Calu3 (cell line): ENCODE measurements around the gene SERPINA4. TPM values are rescaled to one million over a fixed set of nuclear protein-coding genes. Genes with fewer than 3 reads are reported as not detected.

Experiments
- BruUV-seq: library from RNA; stranded (reverse); fragments of 400-500 nt; replicated peaks from 2 replicates; lab custom pipeline; 2021; lab: Mats Ljungman, UMichigan
- CTCF ChIA-PET: fragments of 300-600 bp; sonication (Branson Sonifier 250); formaldehyde crosslinking; loops from one replicate; lab custom pipeline; 2022; ENCODE audit warnings: antibody characterized with exemption; lab: Charles Lee
- DNase-seq: peaks from one replicate; pipeline ENCODE4 v3.0.0; 2022
- H3K27ac Mint-ChIP-seq: one replicate; pipeline ENCODE4 v1.8.0; 2022; ENCODE audit warnings: mixed read lengths; ENCODE audit not compliant: unreplicated experiment
- H3K27me3 Mint-ChIP-seq: one replicate; pipeline ENCODE4 v1.8.0; 2022; ENCODE audit warnings: mixed read lengths; ENCODE audit not compliant: unreplicated experiment
- H3K36me3 Mint-ChIP-seq: one replicate; pipeline ENCODE4 v1.8.0; 2022; ENCODE audit warnings: mild to moderate bottlenecking, moderate library complexity, mixed read lengths; ENCODE audit not compliant: insufficient read depth, unreplicated experiment
- H3K4me1 Mint-ChIP-seq: one replicate; pipeline ENCODE4 v1.8.0; 2022; ENCODE audit warnings: mild to moderate bottlenecking, low read depth, mixed read lengths; ENCODE audit not compliant: unreplicated experiment
- H3K4me3 Mint-ChIP-seq: one replicate; pipeline ENCODE4 v1.8.0; 2022; ENCODE audit warnings: mild to moderate bottlenecking, low read depth, moderate library complexity, mixed read lengths; ENCODE audit not compliant: unreplicated experiment
- H3K9me3 Mint-ChIP-seq: one replicate; pipeline ENCODE4 v1.8.0; 2022; ENCODE audit warnings: low read depth, mixed read lengths; ENCODE audit not compliant: unreplicated experiment
- CTCF ChIP-seq: fragments of 200-600 bp; IDR thresholded peaks from one replicate; pipeline ENCODE4 v1.8.0; 2022; ENCODE audit warnings: antibody characterized with exemption; ENCODE audit not compliant: unreplicated experiment
- intact Hi-C: fragments of 100-400 bp; cut with micrococcal nuclease; formaldehyde crosslinking; loops from one replicate; pipeline ENCODE4 v1.10.0; 2022; ENCODE audit not compliant: unreplicated experiment
- total RNA-seq: library from RNA; stranded (reverse); gene quantifications from 2 replicates; pipeline ENCODE4 v1.2.3, GENCODE V29; 2022

SERPINA4 gene
- total RNA-seq, 1 experiment from 2014 or later: 9.8 TPM

GRCh38 chr14:94547726-94548125 lies 13.5 kb upstream of the SERPINA4 start:
- TF ChIP-seq CTCF: no peak
- CTCF ChIA-PET: no interaction called here
- intact Hi-C loops: no loop called here
- Mint-ChIP-seq H3K9me3 (peaks cover 10% of the 10 kb centered on the region), H3K27me3 (no peaks in the 10 kb centered on the region), H3K36me3 (peaks cover 10% of the 10 kb centered on the region), H3K4me1 (peaks cover under 1% of the 10 kb centered on the region), H3K27ac (no peak overlapping the region), H3K4me3 (no peak overlapping the region)
- DNase-seq: no peak
- BruUV-seq: no TSS peak

DNA sequence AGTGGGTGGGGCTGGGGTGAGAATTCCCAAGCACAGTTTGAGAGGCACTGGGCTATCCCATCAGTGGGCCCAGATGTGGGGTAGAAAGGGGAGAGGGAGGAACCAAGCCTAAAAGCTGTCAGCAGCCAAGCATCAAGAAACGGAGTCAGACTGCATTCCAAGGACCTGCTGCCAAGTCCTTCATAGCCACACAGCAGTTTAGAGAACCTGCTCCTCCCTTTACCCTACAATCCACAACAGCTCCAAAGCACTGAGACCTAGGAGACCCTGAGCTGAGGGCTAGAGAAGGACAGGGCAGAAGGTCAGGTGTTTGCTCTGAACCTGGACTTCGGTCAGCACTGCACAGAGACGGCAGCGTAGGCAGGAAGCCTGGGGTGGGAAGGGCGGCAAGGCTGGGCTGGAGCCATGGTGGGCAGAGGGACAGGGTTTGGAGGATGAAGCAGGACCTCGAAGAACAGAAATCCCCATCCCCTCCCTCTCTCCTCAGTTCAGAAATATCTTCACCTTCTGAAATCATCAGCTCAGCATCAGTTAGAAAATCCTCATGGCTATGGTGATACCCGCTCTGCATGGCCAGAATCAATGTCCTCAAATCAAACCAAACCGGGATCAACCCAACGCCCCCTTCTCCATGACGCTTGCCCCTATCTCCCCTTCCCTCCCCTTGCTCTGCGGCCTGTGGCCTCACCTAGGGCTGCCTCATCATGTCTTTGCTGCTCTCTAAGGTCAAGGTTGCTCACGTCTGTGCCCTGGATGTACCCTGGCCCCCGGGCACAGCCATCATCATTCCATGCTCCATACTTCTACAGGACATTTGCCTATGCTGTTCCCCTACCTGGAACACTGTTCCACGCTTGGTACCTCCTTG lies 12.9 kb upstream of the SERPINA4 start:
- TF ChIP-seq CTCF: no peak
- Mint-ChIP-seq H3K9me3 (peaks cover 12% of the 10 kb centered on the region), H3K27me3 (no peaks in the 10 kb centered on the region), H3K4me1 (no peaks in the 10 kb centered on the region), H3K4me3 (no peak overlapping the region), H3K27ac (no peak overlapping the region), H3K36me3 (peaks cover 10% of the 10 kb centered on the region)
- no peak for DNase-seq
- BruUV-seq: no TSS peak
- CTCF ChIA-PET: interaction anchor here (0.6 to 1.2 kb wide), 6 partner anchors 9 to 224 kb away, joined by 3 to 11 read pairs (median 5); no protein-coding TSS in a partner anchor
- intact Hi-C loops: no loop called here

DNA sequence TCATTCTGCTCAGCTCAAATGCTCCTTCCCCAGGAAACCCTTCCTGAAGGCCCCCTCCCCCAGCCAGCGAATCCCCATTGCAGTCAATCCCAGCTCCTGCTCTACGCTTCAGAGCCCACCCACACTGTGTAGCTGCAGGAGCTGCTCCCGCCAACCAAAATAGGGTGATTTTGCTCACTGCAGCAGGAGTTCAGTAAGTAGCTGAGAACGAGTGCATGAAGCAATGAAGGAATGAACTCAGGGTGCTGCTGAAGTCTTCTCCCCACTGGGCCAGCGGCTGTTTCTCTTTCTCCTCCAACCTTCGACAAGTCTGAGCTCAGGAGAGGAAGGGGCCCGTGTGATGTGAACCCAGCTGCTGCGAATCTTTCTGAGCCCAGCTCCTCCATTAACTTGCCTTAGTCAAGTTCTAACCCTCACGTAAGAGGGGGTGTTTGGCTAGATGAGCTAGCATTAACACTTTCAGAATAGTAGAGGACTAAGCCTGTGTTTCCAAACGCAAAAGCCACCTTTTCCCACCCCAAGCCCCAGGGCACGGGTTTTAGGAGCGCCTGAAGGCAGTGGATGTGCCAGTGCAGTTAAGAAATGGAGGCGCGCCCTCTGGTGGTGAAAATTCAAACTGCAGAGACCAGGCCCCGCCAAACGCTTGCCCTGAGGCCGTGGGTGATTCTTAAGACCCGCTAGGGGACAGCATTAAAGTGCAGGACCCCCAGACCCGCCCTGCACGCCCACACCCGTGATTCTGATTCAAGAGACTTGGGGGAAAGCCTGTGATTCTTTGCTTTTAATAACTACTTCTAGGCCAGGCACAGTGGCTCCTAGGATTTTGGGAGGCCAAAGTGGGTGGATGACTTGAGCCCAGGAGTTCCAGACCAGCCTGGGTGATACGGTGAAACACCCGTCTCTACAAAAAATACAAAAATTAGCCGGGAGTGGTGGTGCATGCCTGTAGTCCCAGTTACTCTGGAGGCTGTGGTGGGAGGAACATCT lies 11.9 kb upstream of the SERPINA4 start:
- Mint-ChIP-seq H3K36me3 (peaks cover 10% of the 10 kb centered on the region), H3K4me1 (no peaks in the 10 kb centered on the region), H3K9me3 (peaks cover 16% of the 10 kb centered on the region), H3K27me3 (no peaks in the 10 kb centered on the region), H3K4me3 (no peak overlapping the region), H3K27ac (no peak overlapping the region)
- peak; percentile 88 for TF ChIP-seq CTCF
- no TSS peak for BruUV-seq
- CTCF ChIA-PET: interaction anchor here (0.6 to 1.2 kb wide), 6 partner anchors 8 to 225 kb away, joined by 3 to 11 read pairs (median 5); no protein-coding TSS in a partner anchor
- DNase-seq: peak; percentile 77
- intact Hi-C loops: loop anchor here (1.0 kb wide), 1 partner anchor 115 kb away; no protein-coding TSS in a partner anchor

DNA sequence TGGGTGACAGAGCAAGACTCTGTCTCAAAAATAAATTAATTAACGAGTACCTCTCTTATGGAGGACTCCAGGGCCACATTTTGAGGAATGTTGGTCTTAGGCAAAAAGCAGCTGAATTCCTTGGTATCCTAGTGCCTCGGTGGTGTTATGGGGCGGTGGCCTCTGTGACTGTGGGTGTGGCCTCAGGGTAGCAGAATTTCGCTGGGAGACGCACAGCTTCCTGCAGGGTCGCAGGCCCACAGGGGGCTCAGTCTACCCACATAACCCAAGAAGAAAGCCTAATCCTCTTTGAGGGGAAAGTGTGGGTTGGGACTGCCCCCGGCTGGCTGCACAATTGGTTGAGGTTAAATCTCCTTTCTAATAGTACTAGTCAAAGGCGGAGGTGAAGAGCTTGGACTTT lies 11.2 kb upstream of the SERPINA4 start:
- intact Hi-C loops: no loop called here
- Mint-ChIP-seq H3K27ac (no peak overlapping the region), H3K27me3 (no peaks in the 10 kb centered on the region), H3K4me3 (no peak overlapping the region), H3K36me3 (peaks cover 10% of the 10 kb centered on the region), H3K4me1 (no peaks in the 10 kb centered on the region), H3K9me3 (peaks cover 16% of the 10 kb centered on the region)
- DNase-seq: no peak
- no peak for TF ChIP-seq CTCF
- BruUV-seq: no TSS peak
- CTCF ChIA-PET: no interaction called here
